Measurements from ENCODE around the gene PPP2R5D. TPM values are rescaled to one million over a fixed set of nuclear protein-coding genes. Genes with fewer than 3 reads are reported as not detected.

The PPP2R5D gene
- total RNA-seq, 2 experiments from 2014 or later: 50.3 to 52.1 TPM

DNA sequence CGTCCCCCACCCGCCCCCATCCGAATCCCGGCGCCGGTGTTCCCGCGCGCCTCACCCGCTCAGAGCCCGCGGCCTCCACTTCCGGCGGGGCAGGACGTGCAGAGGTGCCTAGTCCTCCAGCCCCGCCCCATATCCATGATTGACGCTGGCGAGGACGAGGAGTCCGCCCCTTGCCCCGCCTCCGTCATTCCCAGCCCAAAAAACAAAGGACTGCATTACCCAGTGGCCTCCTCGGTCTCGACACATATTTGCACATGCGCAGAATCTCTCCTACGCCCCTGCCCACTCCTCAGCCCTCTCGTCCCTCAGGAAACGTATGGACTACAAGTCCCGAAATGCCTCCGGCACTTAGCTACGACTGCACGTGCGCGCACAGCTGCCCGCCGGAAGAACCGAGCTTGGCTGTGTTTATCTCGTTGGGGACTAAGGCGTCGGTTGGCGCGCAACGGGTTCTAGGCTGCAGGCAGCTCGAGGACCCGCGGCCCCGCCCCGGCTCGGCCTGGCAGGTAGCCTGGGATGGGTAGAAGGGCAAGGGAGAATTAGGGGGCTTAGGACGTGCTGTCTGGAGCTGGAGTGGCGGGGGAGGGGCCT is 29.6 kb downstream of the PPP2R5D start, which contains the start of the genes KLHDC3 and MEA1:
TSS of gene KLHDC3 (plus strand) at position 407 of the 591 bp plus-strand sequence. CDS start 2,944 bp downstream, outside the sequence.
TSS of gene MEA1 (minus strand) at position 104 of the 591 bp plus-strand sequence. CDS start 133 bp downstream, outside the sequence.
- ChIA-PET POLR2A (interaction anchor here (0.6 to 4.1 kb wide), 10 partner anchors 9 to 156 kb away, joined by 3 to 13 read pairs (median 5); partner anchors contain the start of genes CNPY3, CUL7, KLC4 and MRPL2), CTCF (interaction anchor here (0.6 to 1.7 kb wide), 3 partner anchors 19 to 130 kb away, joined by 3 to 6 read pairs (median 5); no protein-coding TSS in a partner anchor)

DNA sequence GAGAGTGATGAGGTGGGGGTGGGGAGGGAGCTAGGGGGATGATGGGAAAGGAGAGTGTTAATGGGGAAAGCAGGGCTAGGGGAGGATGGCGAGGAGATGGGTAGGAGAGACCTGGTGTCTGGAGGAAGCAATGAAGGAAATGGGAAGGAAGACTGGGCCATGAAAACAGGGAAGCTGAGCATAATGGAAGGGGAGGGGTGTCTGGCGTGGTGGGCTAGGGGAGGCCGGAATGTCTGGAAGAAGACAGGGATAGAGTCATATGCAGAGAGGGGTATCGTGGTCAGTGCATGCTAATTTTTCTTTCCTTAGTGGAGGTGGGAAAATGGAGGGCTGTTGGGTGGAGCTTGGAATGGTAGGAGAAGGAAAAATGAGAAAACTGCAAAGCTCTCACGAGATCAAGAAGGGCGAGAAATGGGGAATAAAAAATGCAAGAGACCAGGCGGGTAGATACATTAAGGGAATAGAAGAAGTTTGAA is 30.1 kb downstream of the PPP2R5D start:
- POLR2A ChIA-PET: interaction anchor here (1.0 to 4.1 kb wide), 6 partner anchors 11 to 85 kb away, joined by 5 to 13 read pairs (median 8); partner anchors contain the start of genes CNPY3, CUL7, KLC4 and MRPL2

DNA sequence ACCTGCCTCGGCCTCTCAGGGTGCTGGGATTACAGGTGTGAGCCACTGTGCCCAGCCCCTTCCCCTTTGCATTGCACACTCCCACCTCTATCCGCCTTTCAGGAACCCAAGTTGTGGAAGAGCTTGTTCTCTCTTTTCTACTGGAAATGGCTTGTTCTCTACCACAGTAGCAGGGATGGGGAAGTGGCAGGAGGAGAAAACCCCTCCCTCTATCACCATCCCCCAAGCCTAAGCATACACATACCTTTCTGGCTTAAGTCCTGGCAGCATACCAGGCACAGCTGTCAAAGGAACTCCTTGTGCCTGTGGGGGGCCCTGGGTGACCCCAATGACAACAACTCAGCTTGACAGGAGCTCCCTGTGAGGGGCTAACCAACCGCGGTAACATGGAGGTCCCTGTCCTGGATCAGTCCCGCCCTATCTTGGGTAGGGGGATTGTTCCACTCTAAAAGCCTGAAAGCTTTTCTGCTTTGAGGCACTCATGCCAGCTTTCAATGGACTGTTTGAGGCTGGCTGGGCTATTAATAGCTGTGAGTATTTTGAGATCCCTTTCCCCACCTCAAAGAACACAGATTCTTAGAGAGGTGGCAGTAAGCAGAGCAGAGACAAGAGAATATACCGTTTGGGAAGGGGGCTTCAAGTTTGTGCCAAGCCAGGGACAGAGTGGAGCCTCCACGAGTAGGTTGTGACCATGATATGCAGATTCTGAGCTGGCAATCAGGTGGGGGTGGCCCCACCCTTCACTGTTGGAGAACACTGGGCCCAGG is 32.0 kb downstream of the PPP2R5D start:
- ChIA-PET POLR2A (interaction anchor here (4.1 kb wide), 1 partner anchor 38 kb away, joined by 13 read pairs; the partner anchor contains the start of gene PEX6), CTCF (interaction anchor here (0.6 to 1.0 kb wide), 2 partner anchors 18 to 32 kb away, joined by 3 read pairs; partner anchors contain the start of gene PPP2R5D)

More for the DNA sequence above, 30.1 kb downstream of the PPP2R5D start:
- CTCF ChIA-PET: interaction anchor here (0.5 to 1.7 kb wide), 3 partner anchors 129 to 562 kb away, joined by 3 to 6 read pairs (median 4); partner anchors contain the start of genes POLH and XPO5

DNA sequence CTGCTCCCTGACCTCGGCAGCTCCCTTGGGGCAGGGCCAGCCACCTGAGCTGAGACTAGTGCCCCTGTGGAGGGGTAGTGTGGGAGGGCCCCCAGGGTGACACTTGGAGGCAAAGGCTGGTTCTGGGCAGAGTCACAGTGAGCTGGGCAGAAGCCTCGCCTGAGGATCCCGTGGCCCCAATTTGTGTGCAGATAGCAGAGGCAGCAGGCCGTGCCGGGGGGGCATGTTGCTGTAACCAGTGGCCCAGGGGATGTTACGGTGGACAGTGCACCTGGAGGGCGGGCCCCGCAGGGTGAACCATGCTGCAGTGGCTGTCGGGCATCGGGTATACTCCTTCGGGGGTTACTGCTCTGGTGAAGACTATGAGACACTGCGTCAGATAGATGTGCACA is 32.6 kb downstream of the PPP2R5D start:
- POLR2A ChIA-PET: no interaction called here
- CTCF ChIA-PET: interaction anchor here (0.6 kb wide), 1 partner anchor 17 kb away, joined by 3 read pairs; no protein-coding TSS in a partner anchor

DNA sequence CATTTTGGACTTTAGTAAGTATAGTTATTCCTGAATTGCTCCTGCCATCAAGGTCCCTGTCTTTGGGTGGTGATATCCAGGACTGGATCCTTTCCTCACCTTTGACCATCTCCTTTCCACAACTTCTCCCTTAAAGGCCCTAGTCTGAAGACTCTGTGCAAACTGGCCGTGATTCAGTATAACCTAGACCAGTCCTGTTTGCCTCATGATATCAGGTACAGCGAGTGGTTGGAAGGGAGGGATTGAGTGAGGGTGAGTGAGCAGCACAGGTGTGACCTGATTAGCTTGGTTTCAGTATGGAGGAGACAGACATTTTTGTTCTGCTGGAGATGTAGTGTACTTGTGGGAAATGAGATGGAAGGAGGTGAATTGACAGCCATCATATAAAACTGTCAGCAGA is 34.8 kb downstream of the PPP2R5D start:
- CTCF ChIA-PET: no interaction called here
- POLR2A ChIA-PET: no interaction called here

DNA sequence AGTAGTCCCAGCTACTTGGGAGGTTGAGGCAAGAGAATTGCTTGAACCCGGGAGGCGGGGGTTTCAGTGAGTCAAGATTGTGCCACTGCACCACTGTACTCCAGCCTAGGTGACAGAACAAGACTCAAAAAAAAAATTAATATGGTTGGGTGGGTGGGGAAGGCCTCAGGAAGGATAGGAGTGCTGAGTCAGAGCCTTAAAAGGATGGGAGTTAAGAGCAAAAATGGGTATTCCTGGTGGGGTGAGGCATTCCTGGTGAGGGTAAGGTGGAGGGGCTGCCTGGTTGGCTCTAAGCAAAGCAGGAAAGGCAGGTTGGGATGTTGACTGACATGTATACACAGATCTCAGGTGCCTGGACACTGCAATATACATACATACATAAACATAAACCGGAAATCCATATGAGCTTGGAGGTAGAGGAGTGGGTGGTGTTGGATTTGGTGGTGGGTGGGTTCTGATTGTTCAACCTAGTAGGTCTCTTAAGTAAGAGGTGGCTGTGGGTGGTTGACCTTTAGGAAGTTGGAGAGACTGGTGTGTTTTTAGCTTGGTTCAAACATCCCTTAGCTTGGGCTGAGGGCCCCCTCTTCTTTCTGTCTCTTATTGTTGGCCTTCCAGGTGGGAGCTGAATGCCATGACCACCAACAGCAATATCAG is 35.8 kb downstream of the PPP2R5D start:
- POLR2A ChIA-PET: interaction anchor here (0.6 to 2.4 kb wide), 5 partner anchors 13 to 123 kb away, joined by 3 to 10 read pairs (median 4); partner anchors contain the start of gene PEX6
- CTCF ChIA-PET: interaction anchor here (1.1 kb wide), 1 partner anchor 124 kb away, joined by 7 read pairs; no protein-coding TSS in a partner anchor

DNA sequence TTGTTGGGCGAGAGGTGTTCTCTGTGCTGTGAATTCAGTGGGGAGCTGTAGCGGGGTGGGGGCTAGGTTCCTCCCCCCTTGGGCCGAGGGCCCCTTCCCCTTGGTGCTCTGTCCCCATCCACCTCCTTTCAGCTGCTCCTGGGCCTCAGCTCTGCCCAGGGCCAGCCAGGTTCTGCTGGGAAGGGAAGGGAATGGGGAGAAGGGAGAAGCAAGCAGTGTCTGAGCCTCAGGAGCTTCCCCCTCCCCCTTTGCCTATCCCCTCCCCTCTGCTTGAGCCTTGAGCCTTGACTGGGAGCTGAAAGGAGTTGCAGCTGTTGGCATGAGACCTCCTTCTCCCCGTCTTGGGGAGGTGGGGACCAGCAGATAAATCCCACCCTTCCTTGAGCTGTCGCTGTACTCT is 36.5 kb downstream of the PPP2R5D start:
- CTCF ChIA-PET: interaction anchor here (0.9 to 1.9 kb wide), 4 partner anchors 16 to 123 kb away, joined by 3 to 7 read pairs (median 4); no protein-coding TSS in a partner anchor

DNA sequence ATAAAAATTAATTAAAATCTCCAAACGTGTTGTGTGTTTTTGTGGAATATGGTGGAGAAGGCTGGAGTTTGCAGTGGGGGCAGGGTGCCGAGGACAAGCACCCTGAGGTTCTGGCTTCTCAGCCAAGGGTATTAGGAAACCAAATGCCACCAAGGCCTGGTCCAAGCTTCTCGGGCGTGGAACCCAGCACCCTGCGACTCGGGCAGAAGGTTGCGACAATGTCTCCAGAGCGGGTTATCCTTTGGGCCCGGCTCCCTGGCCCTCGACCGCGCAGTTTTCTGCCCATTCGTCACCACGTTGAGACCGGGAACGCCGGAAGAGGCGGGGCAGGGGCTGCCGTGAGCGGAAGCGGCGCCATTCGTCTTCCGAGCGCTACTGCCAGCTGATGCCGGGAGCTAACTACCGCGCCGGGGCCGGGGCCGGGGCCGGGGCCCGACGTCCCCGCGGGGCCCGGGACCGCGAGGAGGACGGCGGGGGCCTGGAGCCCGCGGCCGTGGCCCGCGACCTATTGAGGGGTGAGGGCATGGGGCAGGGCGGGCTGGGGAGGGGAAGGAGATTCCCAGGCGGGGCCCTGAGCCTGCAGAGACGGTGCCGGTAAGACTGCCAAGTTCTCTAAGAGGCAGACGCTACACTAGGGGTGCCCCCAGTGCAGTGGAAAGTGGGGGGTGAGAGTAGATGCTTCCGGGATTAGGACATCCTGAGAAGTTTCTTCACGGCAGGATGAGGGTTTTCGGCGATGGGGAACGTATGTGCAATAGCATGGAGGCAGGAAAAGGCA is 37.1 kb downstream of the PPP2R5D start, which contains the start of gene RRP36:
TSS of gene RRP36 (plus strand) at position 354 of the 778 bp plus-strand sequence. CDS start at position 386, 32 bp downstream.
- CTCF ChIA-PET: interaction anchor here (0.8 to 1.9 kb wide), 6 partner anchors 15 to 122 kb away, joined by 3 to 7 read pairs (median 4); no protein-coding TSS in a partner anchor
- POLR2A ChIA-PET: interaction anchor here (0.7 to 2.4 kb wide), 6 partner anchors 32 to 773 kb away, joined by 3 to 10 read pairs (median 5); partner anchors contain the start of genes CNPY3, CUL7, KLC4 and MRPL2

More for the DNA sequence above, 36.5 kb downstream of the PPP2R5D start:
- POLR2A ChIA-PET: interaction anchor here (0.6 to 2.4 kb wide), 7 partner anchors 12 to 122 kb away, joined by 3 to 10 read pairs (median 4); partner anchors contain the start of genes CNPY3, KLC4, MRPL2 and PEX6

DNA sequence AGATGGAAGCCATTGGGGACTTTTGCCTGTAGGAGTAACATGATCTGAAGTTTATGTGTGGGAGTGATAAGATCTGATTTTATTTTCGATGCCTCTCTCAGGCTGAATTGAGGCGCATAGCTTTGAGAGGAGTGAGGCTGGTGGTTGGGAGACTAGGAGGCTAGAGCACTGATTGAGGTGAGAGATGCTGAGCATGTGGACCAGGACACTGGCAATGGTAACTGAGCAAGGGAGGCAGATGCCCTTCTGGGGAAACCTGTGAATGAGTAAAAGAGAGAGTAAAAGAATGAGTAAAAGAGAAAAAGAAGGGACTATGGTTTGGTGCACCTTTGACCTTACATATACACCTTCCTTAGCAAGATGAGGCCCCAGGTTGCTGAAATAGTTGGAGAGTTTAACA is 40.1 kb downstream of the PPP2R5D start:
- CTCF ChIA-PET: no interaction called here
- POLR2A ChIA-PET: interaction anchor here (1.0 kb wide), 1 partner anchor 29 kb away, joined by 3 read pairs; the partner anchor contains the start of gene CUL7

DNA sequence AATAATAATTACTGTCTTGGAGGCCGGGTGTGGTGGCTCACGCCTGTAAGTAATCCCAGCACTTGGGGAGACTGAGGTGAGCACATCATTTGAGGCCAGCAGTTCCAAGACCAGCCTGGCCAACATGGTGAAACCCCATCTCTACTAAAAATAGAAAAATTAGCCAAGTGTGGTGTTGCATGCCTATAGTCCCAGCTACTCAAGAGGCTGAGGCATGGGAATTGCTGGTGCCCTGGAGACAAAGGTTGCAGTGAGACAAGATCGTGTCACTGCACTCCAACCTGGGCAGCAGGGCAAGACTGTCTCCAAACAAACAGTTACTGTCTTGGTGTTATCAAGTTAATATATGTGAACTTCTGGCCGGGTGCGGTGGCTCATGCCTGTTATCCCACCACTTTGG is 42.0 kb downstream of the PPP2R5D start:
- ChIA-PET CTCF (interaction anchor here (0.5 to 1.0 kb wide), 2 partner anchors 8 to 11 kb away, joined by 3 read pairs; no protein-coding TSS in a partner anchor), POLR2A (no interaction called here)

DNA sequence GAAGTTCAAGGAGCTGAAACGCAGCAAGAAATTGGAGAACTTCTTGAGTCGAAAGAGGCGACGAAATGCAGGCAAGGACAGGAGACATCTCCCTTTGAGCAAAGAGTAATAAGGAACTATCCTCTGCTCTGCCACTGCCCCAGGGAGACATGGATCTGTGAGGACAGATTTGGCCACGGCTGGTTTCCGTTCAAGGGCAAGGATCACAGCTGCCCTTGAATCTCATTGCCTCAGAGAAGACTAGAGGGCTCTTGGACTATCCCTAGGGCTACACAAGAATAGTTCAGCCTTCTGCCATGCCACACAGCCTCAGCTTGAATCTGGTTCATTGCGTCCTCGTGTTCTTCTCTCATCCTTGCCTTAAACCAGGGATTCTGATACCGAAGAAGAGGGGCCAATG is 44.8 kb downstream of the PPP2R5D start:
- POLR2A ChIA-PET: interaction anchor here (0.7 kb wide), 1 partner anchor 23 kb away, joined by 3 read pairs; no protein-coding TSS in a partner anchor
- CTCF ChIA-PET: no interaction called here

DNA sequence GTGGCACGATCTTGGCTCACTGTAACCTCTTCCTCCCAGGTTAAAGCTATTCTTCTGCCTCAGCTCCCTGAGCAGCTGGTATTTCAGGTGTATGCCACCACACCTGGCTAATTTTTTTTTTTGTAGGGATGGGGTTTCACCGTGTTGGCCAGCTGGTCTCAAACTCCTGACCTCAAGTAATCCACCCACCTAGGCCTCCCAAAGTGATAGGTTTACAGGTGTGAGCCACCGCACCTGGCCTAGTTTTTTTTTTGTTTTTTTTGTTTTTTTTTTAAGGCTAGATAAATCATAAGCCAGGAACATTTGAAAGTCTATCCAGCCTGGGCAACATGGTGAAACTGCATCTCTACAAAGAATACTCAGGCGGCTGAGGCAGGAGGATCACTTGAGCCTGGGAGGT is 48.0 kb downstream of the PPP2R5D start:
- CTCF ChIA-PET: no interaction called here
- POLR2A ChIA-PET: interaction anchor here (0.7 kb wide), 1 partner anchor 53 kb away, joined by 3 read pairs; the partner anchor contains the start of gene PEX6

DNA sequence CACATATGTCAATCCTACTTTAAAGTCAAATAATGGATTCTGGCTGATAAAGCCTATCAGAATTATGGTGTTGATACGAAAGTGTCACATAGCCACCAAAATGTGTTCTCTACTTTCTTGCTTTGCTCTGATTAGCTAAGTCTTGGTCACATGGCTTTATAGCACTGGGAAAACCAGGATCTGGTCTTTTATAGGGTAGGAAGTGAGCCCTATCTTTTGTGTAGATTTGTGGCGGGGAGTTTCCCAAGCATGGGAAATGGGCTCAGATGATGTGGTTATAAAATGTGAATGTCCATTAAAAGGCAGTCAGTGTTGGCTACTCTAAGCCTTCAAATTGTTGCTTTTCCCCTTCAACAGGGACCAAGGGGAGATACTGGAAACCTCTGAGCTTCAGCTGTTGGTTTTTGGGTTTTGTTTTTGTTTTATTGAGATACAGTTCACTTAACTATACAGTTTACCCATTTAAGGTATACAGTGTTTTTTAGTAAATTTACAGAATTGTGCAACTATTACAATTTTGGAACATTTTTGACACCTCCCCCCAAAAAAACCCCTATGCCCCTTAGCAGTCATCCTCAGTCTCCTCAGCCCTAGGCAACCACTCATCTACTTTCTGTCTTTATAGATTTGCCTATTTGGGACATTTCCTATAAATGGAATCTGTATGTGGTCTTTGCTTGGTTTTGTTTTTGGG is 49.3 kb downstream of the PPP2R5D start:
- CTCF ChIA-PET: interaction anchor here (1.0 kb wide), 1 partner anchor 24 kb away, joined by 4 read pairs; no protein-coding TSS in a partner anchor
- POLR2A ChIA-PET: interaction anchor here (0.6 to 0.8 kb wide), 2 partner anchors 13 to 142 kb away, joined by 4 to 10 read pairs; no protein-coding TSS in a partner anchor

DNA sequence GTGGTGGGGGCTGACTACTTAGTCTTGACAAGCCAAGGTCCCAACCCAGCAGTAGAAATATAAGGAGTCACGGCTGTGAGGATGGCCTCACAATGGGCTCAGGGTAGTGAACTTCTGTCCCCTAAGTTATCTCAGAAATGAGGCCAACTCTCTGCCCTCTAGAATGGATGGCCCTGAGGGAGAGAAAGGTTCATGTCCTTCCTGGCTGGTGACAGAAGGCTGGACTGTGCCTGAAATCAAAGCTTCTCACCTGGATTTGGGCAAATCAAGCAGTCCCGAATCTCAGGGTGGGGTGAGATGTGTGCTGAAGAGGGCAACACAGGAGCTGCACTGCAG is 49.8 kb downstream of the PPP2R5D start:
- POLR2A ChIA-PET: no interaction called here
- CTCF ChIA-PET: interaction anchor here (0.7 to 1.0 kb wide), 2 partner anchors 18 to 24 kb away, joined by 3 to 4 read pairs; no protein-coding TSS in a partner anchor

DNA sequence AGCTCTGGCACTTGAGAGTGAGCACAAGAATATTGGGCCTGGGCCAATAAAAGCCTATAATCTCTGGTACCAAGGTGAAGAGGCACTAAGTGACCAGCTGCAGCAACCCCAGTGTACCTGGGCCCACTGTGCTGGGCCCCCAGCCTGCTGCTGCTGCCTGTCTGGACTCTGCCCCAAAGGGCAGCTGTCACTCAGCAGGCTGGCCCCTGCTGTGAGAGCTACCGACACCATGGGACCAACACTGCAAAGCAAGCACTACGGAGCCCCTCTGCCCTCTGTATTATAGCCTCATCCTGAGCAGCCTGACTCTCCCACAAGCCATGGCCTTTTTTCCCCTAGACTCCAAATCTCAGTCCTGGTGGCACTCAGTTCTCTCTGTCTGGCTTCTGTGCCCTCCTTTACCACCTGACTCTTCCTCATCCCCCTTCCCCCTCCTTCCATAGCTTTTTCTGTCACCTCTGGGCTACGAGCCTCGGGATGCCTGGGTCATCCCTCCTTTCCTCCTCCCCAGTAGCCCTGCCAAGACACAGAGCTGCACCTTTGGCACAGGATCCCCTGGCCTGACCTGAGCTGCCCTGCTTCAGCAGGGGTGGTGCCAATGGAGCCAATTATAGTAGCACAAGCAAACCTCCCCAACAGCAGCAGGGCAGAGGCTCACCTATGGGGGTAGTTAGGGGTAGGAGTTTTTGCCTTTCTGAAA is 51.3 kb downstream of the PPP2R5D start:
- ChIA-PET CTCF (interaction anchor here (1.3 kb wide), 1 partner anchor 14 kb away, joined by 3 read pairs; the partner anchor contains the start of gene RRP36), POLR2A (interaction anchor here (1.2 kb wide), 1 partner anchor 10 kb away, joined by 3 read pairs; no protein-coding TSS in a partner anchor)

DNA sequence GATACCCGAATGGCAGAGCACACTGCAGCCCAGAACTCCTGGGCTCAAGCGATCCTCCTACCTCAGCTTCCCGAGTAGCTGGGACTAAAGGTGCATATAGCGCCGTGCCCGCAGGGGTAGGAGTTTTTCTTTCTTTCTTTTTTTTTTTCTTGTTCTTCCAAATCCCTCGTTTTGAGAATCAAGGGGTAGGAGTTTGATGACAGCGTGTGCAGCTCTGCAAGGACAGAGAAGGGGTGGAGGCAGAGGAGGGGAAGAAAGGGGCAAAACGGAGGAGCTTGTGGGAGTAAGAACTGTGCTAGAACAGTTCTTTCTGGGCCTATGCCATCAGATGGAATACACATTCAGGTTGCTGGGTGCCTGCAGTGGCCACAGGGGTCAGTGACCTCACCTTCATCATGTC is 52.3 kb downstream of the PPP2R5D start:
- CTCF ChIA-PET: interaction anchor here (1.3 kb wide), 1 partner anchor 15 kb away, joined by 3 read pairs; the partner anchor contains the start of gene RRP36
- POLR2A ChIA-PET: no interaction called here
